HCT116 (cell line): ENCODE data around the gene SLC6A8. TPM values are rescaled to one million over a fixed set of nuclear protein-coding genes. Genes with fewer than 3 reads are reported as not detected.

Experiments used
- ATAC-seq: fragments of 200-7000 bp; cut with Tn5 transposase; 2 replicates; pipeline ENCODE4 v1.9.1; 2020; ENCODE audit warnings: mild to moderate bottlenecking, moderate library complexity
- BruUV-seq: library from RNA; stranded (reverse); fragments of 400-500 nt; replicated peaks from 2 replicates; lab custom pipeline; 2021; lab: Mats Ljungman, UMichigan
- CTCF ChIA-PET: fragments of 300-600 bp; sonication (Branson Sonifier 250); formaldehyde crosslinking; loops from one replicate; lab custom pipeline; 2021; ENCODE audit warnings: antibody characterized with exemption; lab: Charles Lee
- POLR2A ChIA-PET: fragments of 300-600, 350-600 bp; sonication (Branson Sonifier 250); formaldehyde crosslinking; loops from one replicate; lab custom pipeline; 2021; ENCODE audit warnings: antibody characterized with exemption; lab: Charles Lee
- RAD21 ChIA-PET, 2 experiments: fragments of 300-600 bp; sonication (Branson Sonifier 250); formaldehyde crosslinking; loops; one replicate each; lab custom pipeline; 2023; ENCODE audit warnings: low total read pairs in 2 of 2; ENCODE audit not compliant: uncharacterized antibody in 2 of 2, unreplicated experiment in 2 of 2, low non-redundant PET in 1 of 2; lab: Charles Lee
- DNase-seq: peaks from one replicate; pipeline ENCODE4 v3.0.0-alpha.2; 2010; ENCODE audit warnings: low read depth, low spot score
- H2AFZ ChIP-seq: fragments of 200-600 bp; shearing (Covaris generic), sonication (generic); 2 replicates; pipeline ENCODE4 v1.6.1; 2017; ENCODE audit warnings: low read depth, mixed run types, mixed read lengths, antibody characterized with exemption, low read length; ENCODE audit not compliant: poor library complexity, severe bottlenecking
- H3K27ac ChIP-seq: 2 replicates; pipeline ENCODE4 v1.5.1; 2012; ENCODE audit warnings: low read depth, low read length
- H3K27me3 ChIP-seq: fragments of 200-600 bp; sonication (generic); 2 replicates; pipeline ENCODE4 v1.6.1; 2016; ENCODE audit warnings: mixed run types, low read length, mixed read lengths; ENCODE audit not compliant: insufficient read depth
- H3K36me3 ChIP-seq, 2 experiments: fragments of 200-500 bp in 1 of 2; fragments of 200-600 bp in 1 of 2; sonication (Bioruptor generic) in 1 of 2; sonication (generic) in 1 of 2; 2 replicates each; pipeline versions ENCODE4 v1.5.1 to v1.6.1; 2014 to 2016; ENCODE audit warnings: low read length in 2 of 2, inconsistent platforms in 1 of 2, mixed read lengths in 1 of 2, mixed run types in 1 of 2; ENCODE audit not compliant: insufficient read depth in 2 of 2, control insufficient read depth in 1 of 2
- H3K4me1 ChIP-seq, 2 experiments: fragments of 200-600 bp in 1 of 2; sonication (generic) in 1 of 2; 2 replicates each; pipeline versions ENCODE4 v1.5.1 to v1.6.1; 2012 to 2017; ENCODE audit warnings: low read length in 2 of 2, inconsistent platforms in 1 of 2, mild to moderate bottlenecking in 1 of 2, mixed read lengths in 1 of 2, mixed run types in 1 of 2, moderate library complexity in 1 of 2; ENCODE audit not compliant: insufficient read depth in 2 of 2, control insufficient read depth in 1 of 2
- H3K4me2 ChIP-seq: fragments of 200-600 bp; sonication (generic); 2 replicates; pipeline ENCODE4 v1.6.1; 2017; ENCODE audit warnings: mixed run types, low read length, mixed read lengths
- H3K4me3 ChIP-seq, 2 experiments: fragments of 200-600 bp in 1 of 2; sonication (generic) in 1 of 2; replicated peaks in 1 of 2; 2 replicates each; pipeline ENCODE4 v1.5.1; 2011 to 2016; ENCODE audit warnings: low read length in 2 of 2, control low read depth in 1 of 2, low read depth in 1 of 2, mild to moderate bottlenecking in 1 of 2, mixed read lengths in 1 of 2, mixed run types in 1 of 2
- H3K79me2 ChIP-seq: fragments of 200-600 bp; sonication (generic); 2 replicates; pipeline ENCODE4 v1.6.1; 2017; ENCODE audit warnings: mild to moderate bottlenecking, mixed run types, low read length, moderate library complexity, mixed read lengths; ENCODE audit not compliant: insufficient read depth
- H3K9ac ChIP-seq: fragments of 200-600 bp; sonication (generic); 2 replicates; pipeline ENCODE4 v1.6.1; 2016; ENCODE audit warnings: low read length, mixed read lengths
- H3K9me2 ChIP-seq: fragments of 200-600 bp; sonication (generic), shearing (Covaris generic); 2 replicates; pipeline ENCODE4 v1.6.1; 2017; ENCODE audit warnings: mixed run types, mild to moderate bottlenecking, moderate library complexity; ENCODE audit not compliant: insufficient read depth
- H3K9me3 ChIP-seq, 2 experiments: fragments of 200-500 bp in 1 of 2; fragments of 200-600 bp in 1 of 2; sonication (Bioruptor generic) in 1 of 2; sonication (generic) in 1 of 2; 2 replicates each; pipeline ENCODE4 v1.6.1; 2014 to 2017; ENCODE audit warnings: low read length in 2 of 2, mixed read lengths in 2 of 2, inconsistent platforms in 1 of 2, low read depth in 1 of 2, mild to moderate bottlenecking in 1 of 2, mixed run types in 1 of 2, moderate library complexity in 1 of 2; ENCODE audit not compliant: control insufficient read depth in 1 of 2, insufficient read depth in 1 of 2
- H4K20me1 ChIP-seq: fragments of 200-600 bp; sonication (generic), shearing (Covaris generic); 2 replicates; pipeline ENCODE4 v1.6.1; 2017; ENCODE audit warnings: mixed run types, mild to moderate bottlenecking, moderate library complexity; ENCODE audit not compliant: insufficient read depth
- ATF3 ChIP-seq: IDR thresholded peaks from 2 replicates; pipeline ENCODE4 v1.6.1; 2012
- CBX3 ChIP-seq: IDR thresholded peaks from 2 replicates; pipeline ENCODE4 v1.6.1; 2012; ENCODE audit warnings: low read depth
- EZH2 ChIP-seq: fragments of 200-600 bp; sonication (generic); IDR thresholded peaks from 2 replicates; pipeline ENCODE4 v1.6.1; 2017; ENCODE audit warnings: antibody characterized with exemption, mixed run types
- EZH2phosphoT487 ChIP-seq: fragments of 200-600 bp; IDR thresholded peaks from 2 replicates; pipeline ENCODE4 v1.6.1; 2018; ENCODE audit warnings: antibody characterized with exemption, borderline replicate concordance
- FOSL1 ChIP-seq: IDR thresholded peaks from 2 replicates; pipeline ENCODE4 v1.6.1; 2012; ENCODE audit warnings: low read depth
- JUND ChIP-seq: IDR thresholded peaks from 2 replicates; pipeline ENCODE4 v1.6.1; 2012
- POLR2A ChIP-seq: IDR thresholded peaks from 2 replicates; pipeline ENCODE4 v1.7.0; 2011; ENCODE audit warnings: borderline replicate concordance; ENCODE audit not compliant: insufficient read depth, insufficient read length; ENCODE audit errors: extremely low read depth
- POLR2AphosphoS5 ChIP-seq: IDR thresholded peaks from 2 replicates; pipeline ENCODE4 v1.6.1; 2011; ENCODE audit warnings: mild to moderate bottlenecking, low read depth, low read length, moderate library complexity
- RAD21 ChIP-seq: IDR thresholded peaks from 2 replicates; pipeline ENCODE4 v1.6.1; 2012; ENCODE audit warnings: low read depth, mild to moderate bottlenecking
- REST ChIP-seq: IDR thresholded peaks from 2 replicates; pipeline ENCODE4 v1.6.1; 2012; ENCODE audit warnings: low read depth
- SIN3A ChIP-seq: IDR thresholded peaks from 2 replicates; pipeline ENCODE4 v1.6.1; 2012; ENCODE audit warnings: low read depth
- YY1 ChIP-seq: IDR thresholded peaks from 2 replicates; pipeline ENCODE4 v1.6.1; 2011; ENCODE audit warnings: low read length, low read depth, moderate library complexity, mild to moderate bottlenecking; ENCODE audit not compliant: insufficient replicate concordance; ENCODE audit errors: extremely low read depth
- intact Hi-C: fragments of 100-400 bp; cut with micrococcal nuclease; formaldehyde crosslinking; loops from 2 replicates; pipeline ENCODE4 v1.10.0; 2022
- total RNA-seq: library from RNA; stranded (reverse); gene quantifications from one replicate; pipeline ENCODE4 v1.2.1, GENCODE V29; 2021; ENCODE audit not compliant: unreplicated experiment
- TF ChIP-seq, protein P1 (sequence below): IDR thresholded peaks from 2 replicates; pipeline ENCODE4 v1.6.1; 2012
- TF ChIP-seq, protein P2 (sequence below), 3 experiments: fragments of 200-600 bp in 1 of 3; sonication (generic) in 1 of 3; IDR thresholded peaks in 2 of 3; conservative IDR thresholded peaks in 1 of 3; 2 replicates each; pipeline ENCODE4 v1.5.1; 2012 to 2017; ENCODE audit warnings: low read depth in 2 of 3, low read length in 2 of 3, antibody characterized with exemption in 1 of 3, borderline replicate concordance in 1 of 3, control low read depth in 1 of 3, mild to moderate bottlenecking in 1 of 3, mixed read lengths in 1 of 3, mixed run types in 1 of 3, moderate library complexity in 1 of 3; ENCODE audit not compliant: insufficient read depth in 1 of 3

SLC6A8 gene
- total RNA-seq, 1 experiment from 2014 or later = 101 TPM

GRCh38 chrX:153732401-153732800 lies 44.7 kb downstream of the SLC6A8 start:
- Histone ChIP-seq H3K27ac (no peak overlapping the region), H4K20me1 (no peaks in the 10 kb centered on the region), H3K9me2 (no peaks in the 10 kb centered on the region), H3K9ac (no peak overlapping the region), H3K9me3 (no peaks in the 10 kb centered on the region), H2AFZ (no peak overlapping the region), H3K36me3 (no peaks in the 10 kb centered on the region), H3K4me2 (peak overlapping the region; percentile 27; the same call in 1 of the 2 replicates), H3K79me2 (no peaks in the 10 kb centered on the region), H3K27me3 (no peaks in the 10 kb centered on the region), H3K4me3 (no peak overlapping the region), H3K4me1 (peaks cover 8 to 16% of the 10 kb centered on the region in 2 experiments)
- no peak for TF ChIP-seq POLR2AphosphoS5
- no peak for TF ChIP-seq CBX3
- TF ChIP-seq JUND = no peak
- no peak for TF ChIP-seq REST
- no peak for TF ChIP-seq EZH2
- no peak for TF ChIP-seq RAD21
- TF ChIP-seq ATF3 = no peak
- no peak for TF ChIP-seq SIN3A
- TF ChIP-seq FOSL1 = no peak
- TF ChIP-seq, protein P1, sequence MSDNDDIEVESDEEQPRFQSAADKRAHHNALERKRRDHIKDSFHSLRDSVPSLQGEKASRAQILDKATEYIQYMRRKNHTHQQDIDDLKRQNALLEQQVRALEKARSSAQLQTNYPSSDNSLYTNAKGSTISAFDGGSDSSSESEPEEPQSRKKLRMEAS = no peak
- TF ChIP-seq POLR2A = no peak
- TF ChIP-seq YY1 = no peak
- TF ChIP-seq, protein P2, sequence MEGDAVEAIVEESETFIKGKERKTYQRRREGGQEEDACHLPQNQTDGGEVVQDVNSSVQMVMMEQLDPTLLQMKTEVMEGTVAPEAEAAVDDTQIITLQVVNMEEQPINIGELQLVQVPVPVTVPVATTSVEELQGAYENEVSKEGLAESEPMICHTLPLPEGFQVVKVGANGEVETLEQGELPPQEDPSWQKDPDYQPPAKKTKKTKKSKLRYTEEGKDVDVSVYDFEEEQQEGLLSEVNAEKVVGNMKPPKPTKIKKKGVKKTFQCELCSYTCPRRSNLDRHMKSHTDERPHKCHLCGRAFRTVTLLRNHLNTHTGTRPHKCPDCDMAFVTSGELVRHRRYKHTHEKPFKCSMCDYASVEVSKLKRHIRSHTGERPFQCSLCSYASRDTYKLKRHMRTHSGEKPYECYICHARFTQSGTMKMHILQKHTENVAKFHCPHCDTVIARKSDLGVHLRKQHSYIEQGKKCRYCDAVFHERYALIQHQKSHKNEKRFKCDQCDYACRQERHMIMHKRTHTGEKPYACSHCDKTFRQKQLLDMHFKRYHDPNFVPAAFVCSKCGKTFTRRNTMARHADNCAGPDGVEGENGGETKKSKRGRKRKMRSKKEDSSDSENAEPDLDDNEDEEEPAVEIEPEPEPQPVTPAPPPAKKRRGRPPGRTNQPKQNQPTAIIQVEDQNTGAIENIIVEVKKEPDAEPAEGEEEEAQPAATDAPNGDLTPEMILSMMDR (IDR thresholded peaks at IDR 0.05 in 2 of 3, conservative IDR thresholded peaks at IDR 0.05 in 1 of 3; ENCODE audit: borderline replicate concordance in 1 of 3, insufficient read depth in 1 of 3, low read depth in 2 of 3, low read length in 2 of 3) = no peak
- no peak for TF ChIP-seq EZH2phosphoT487
- ATAC-seq = no peak
- BruUV-seq = no TSS peak
- RAD21 ChIA-PET = no interaction called here
- POLR2A ChIA-PET = no interaction called here
- CTCF ChIA-PET = no interaction called here
- no peak for DNase-seq
- intact Hi-C loops = no loop called here
